Neural cell (in vitro differentiated cells): ENCODE results near the gene RAD9B. TPM values are rescaled to one million over a fixed set of nuclear protein-coding genes. Genes with fewer than 3 reads are reported as not detected.

ENCODE experiments used
- H2AFZ ChIP-seq: fragments of 200-600, 300-800 bp; sonication (generic), shearing (Covaris generic); 2 replicates; pipeline ENCODE4 v1.6.0; 2014; ENCODE audit warnings: low read depth, mild to moderate bottlenecking, antibody characterized with exemption, low read length, moderate library complexity
- H3F3A ChIP-seq: fragments of 200-600 bp; shearing (Covaris generic); 2 replicates; pipeline ENCODE4 v1.6.1; 2016; ENCODE audit warnings: mild to moderate bottlenecking, moderate library complexity, mixed read lengths, antibody characterized with exemption, low read length; ENCODE audit not compliant: insufficient read depth, poor library complexity, severe bottlenecking
- H3K27ac ChIP-seq: fragments of 200-600, 300-800 bp; sonication (generic), shearing (Covaris generic); 2 replicates; pipeline ENCODE4 v1.5.1; 2014; ENCODE audit warnings: mild to moderate bottlenecking, low read length, moderate library complexity
- H3K27me3 ChIP-seq: fragments of 300-800, 200-600 bp; sonication (generic), shearing (Covaris generic); 2 replicates; pipeline ENCODE4 v1.6.0; 2014; ENCODE audit warnings: mild to moderate bottlenecking, low read depth, low read length, moderate library complexity; ENCODE audit not compliant: insufficient read depth
- H3K36me3 ChIP-seq: fragments of 300-800, 200-600 bp; sonication (generic), shearing (Covaris generic); 2 replicates; pipeline ENCODE4 v1.5.1; 2014; ENCODE audit warnings: mild to moderate bottlenecking, antibody characterized with exemption, low read length, moderate library complexity; ENCODE audit not compliant: insufficient read depth
- H3K4me2 ChIP-seq: fragments of 300-800, 200-600 bp; sonication (generic), shearing (Covaris generic); 2 replicates; pipeline ENCODE4 v1.6.0; 2014; ENCODE audit warnings: mild to moderate bottlenecking, low read length
- H3K4me3 ChIP-seq: fragments of 300-800, 200-600 bp; sonication (generic), shearing (Covaris generic); 2 replicates; pipeline ENCODE4 v1.5.1; 2014; ENCODE audit warnings: mild to moderate bottlenecking, low read length, moderate library complexity
- H3K79me2 ChIP-seq: fragments of 200-600 bp; shearing (Covaris generic); replicated peaks from 2 replicates; pipeline ENCODE4 v1.6.0; 2014; ENCODE audit warnings: mild to moderate bottlenecking, low read length, moderate library complexity; ENCODE audit not compliant: insufficient read depth
- H3K9ac ChIP-seq: fragments of 300-800, 200-600 bp; sonication (generic), shearing (Covaris generic); 2 replicates; pipeline ENCODE4 v1.6.1; 2016; ENCODE audit warnings: mild to moderate bottlenecking, low read length, mixed read lengths
- H3K9me2 ChIP-seq: fragments of 200-600 bp; shearing (Covaris generic); 2 replicates; pipeline ENCODE4 v1.6.1; 2016; ENCODE audit warnings: mild to moderate bottlenecking, low read length, mixed read lengths; ENCODE audit not compliant: insufficient read depth
- H3K9me3 ChIP-seq: fragments of 200-600, 300-800 bp; sonication (generic), shearing (Covaris generic); 2 replicates; pipeline ENCODE4 v1.6.1; 2016; ENCODE audit warnings: mild to moderate bottlenecking, mixed run types, low read length, moderate library complexity, mixed read lengths
- H4K20me1 ChIP-seq: fragments of 200-600 bp; shearing (Covaris generic); 2 replicates; pipeline ENCODE4 v1.6.1; 2016; ENCODE audit warnings: mild to moderate bottlenecking, mixed run types; ENCODE audit not compliant: insufficient read depth
- CTCF ChIP-seq: fragments of 450-650 bp; IDR thresholded peaks from 2 replicates; pipeline ENCODE4 v1.5.1; 2014; ENCODE audit warnings: antibody characterized with exemption, mild to moderate bottlenecking, moderate library complexity; ENCODE audit not compliant: poor library complexity, severe bottlenecking
- EP300 ChIP-seq: fragments of 450-650 bp; conservative IDR thresholded peaks from 2 replicates; pipeline ENCODE4 v1.6.1; 2014; ENCODE audit warnings: antibody characterized with exemption, mild to moderate bottlenecking, moderate library complexity; ENCODE audit not compliant: poor library complexity, severe bottlenecking
- EZH2 ChIP-seq: fragments of 200-600, 300-800 bp; shearing (Covaris generic), sonication (generic); IDR thresholded peaks from 2 replicates; pipeline ENCODE4 v1.6.1; 2014; ENCODE audit warnings: antibody characterized with exemption, low read length, borderline replicate concordance, mild to moderate bottlenecking; ENCODE audit not compliant: insufficient read depth, poor library complexity, severe bottlenecking
- MXI1 ChIP-seq: fragments of 450-650 bp; conservative IDR thresholded peaks from 2 replicates; pipeline ENCODE4 v1.6.1; 2014; ENCODE audit warnings: antibody characterized with exemption, mild to moderate bottlenecking; ENCODE audit not compliant: poor library complexity, severe bottlenecking
- POLR2AphosphoS5 ChIP-seq: IDR thresholded peaks from 2 replicates; pipeline ENCODE4 v1.6.1; 2012
- RAD21 ChIP-seq: fragments of 450-650 bp; conservative IDR thresholded peaks from 2 replicates; pipeline ENCODE4 v1.6.1; 2014; ENCODE audit warnings: antibody characterized with exemption, mild to moderate bottlenecking, moderate library complexity
- SMC3 ChIP-seq: fragments of 450-650 bp; conservative IDR thresholded peaks from 2 replicates; pipeline ENCODE4 v1.6.1; 2014; ENCODE audit warnings: antibody characterized with exemption, mild to moderate bottlenecking, moderate library complexity; ENCODE audit not compliant: poor library complexity
- TAF1 ChIP-seq: IDR thresholded peaks from 2 replicates; pipeline ENCODE4 v1.6.1; 2012; ENCODE audit warnings: low read depth
- polyA plus RNA-seq: library from polyadenylated mRNA; depleted of rRNA; stranded (reverse); fragments of >200 nt; gene quantifications from 2 replicates; pipeline ENCODE4 v1.2.3, GENCODE V29; 2014
- small RNA-seq, 3 experiments: library from RNA; depleted of rRNA; stranded (forward); fragments of <200 nt; gene quantifications; one replicate each; pipeline ENCODE3, GENCODE V24; 2012

The RAD9B gene
- polyA plus RNA-seq, 1 donor from 2014 or later: 0.90 TPM

GRCh38 chr12:110549716-110550115 is 47.6 kb downstream of the RAD9B start:
- Histone ChIP-seq H3K9ac (no peak overlapping the region), H2AFZ (no peak overlapping the region), H3K4me2 (no peak overlapping the region), H3F3A (no peaks in the 10 kb centered on the region), H3K9me2 (no peaks in the 10 kb centered on the region), H3K27me3 (no peaks in the 10 kb centered on the region), H3K4me3 (no peak overlapping the region), H3K79me2 (no peaks in the 10 kb centered on the region), H3K36me3 (peaks cover 4% of the 10 kb centered on the region), H3K9me3 (no peaks in the 10 kb centered on the region), H4K20me1 (no peaks in the 10 kb centered on the region), H3K27ac (no peak overlapping the region)
- no peak for TF ChIP-seq EP300
- TF ChIP-seq EZH2: no peak
- no peak for TF ChIP-seq POLR2AphosphoS5
- no peak for TF ChIP-seq TAF1
- TF ChIP-seq MXI1: no peak
- TF ChIP-seq RAD21: no peak
- TF ChIP-seq SMC3: no peak
- no peak for TF ChIP-seq CTCF

GRCh38 chr12:110550981-110551380 is 48.9 kb downstream of the RAD9B start:
- H3K27ac ChIP-seq: no peak overlapping the region
- H3K4me3 ChIP-seq: no peak overlapping the region
- H3K36me3 ChIP-seq: peaks cover 4% of the 10 kb centered on the region
- H3K79me2 ChIP-seq: no peaks in the 10 kb centered on the region
- H2AFZ ChIP-seq: no peak overlapping the region
- no peak for TF ChIP-seq CTCF
- no peaks in the 10 kb centered on the region for H3F3A ChIP-seq
- no peaks in the 10 kb centered on the region for H3K9me2 ChIP-seq
- no peaks in the 10 kb centered on the region for H3K9me3 ChIP-seq
- H4K20me1 ChIP-seq: no peaks in the 10 kb centered on the region
- H3K27me3 ChIP-seq: no peaks in the 10 kb centered on the region
- no peak overlapping the region for H3K9ac ChIP-seq
- no peak overlapping the region for H3K4me2 ChIP-seq

Small RNAs within 50 kb of the gene (small RNA-seq; reads per million reads assigned to genes)
- gene RF00278: 0 reads per million in 3 experiments

Other genes with a start within 250 kb of the RAD9B start
- gene ATP2A2, start 221.1 kb upstream of the RAD9B start, polyA plus RNA-seq: 49.0 and 61.2 TPM in 2 replicates
- gene ANAPC7, start 98.6 kb upstream of the RAD9B start, polyA plus RNA-seq: 92.8 and 98.2 TPM in 2 replicates
- gene ARPC3, start 52.0 kb upstream of the RAD9B start, polyA plus RNA-seq: 897 and 922 TPM in 2 replicates
- 15.5 and 23.8 TPM in 2 replicates for gene GPN3, start 34.1 kb upstream of the RAD9B start, polyA plus RNA-seq
- gene FAM216A, start 33.5 kb upstream of the RAD9B start, polyA plus RNA-seq: 74.2 and 77.4 TPM in 2 replicates
- 186 and 222 TPM in 2 replicates for gene VPS29, start 220 bp upstream of the RAD9B start, polyA plus RNA-seq
- 7.1 and 7.2 TPM in 2 replicates for gene PPTC7, start 81.0 kb downstream of the RAD9B start, polyA plus RNA-seq
- gene TCTN1, start 111.8 kb downstream of the RAD9B start, polyA plus RNA-seq: 58.3 and 63.2 TPM in 2 replicates
- not detected in 2 replicates for gene HVCN1, start 186.8 kb downstream of the RAD9B start, polyA plus RNA-seq
- 158 and 188 TPM in 2 replicates for gene PPP1CC, start 240.6 kb downstream of the RAD9B start, polyA plus RNA-seq